K562 (cell line): ENCODE data around the gene C9orf153. TPM values are rescaled to one million over a fixed set of nuclear protein-coding genes. Genes with fewer than 3 reads are reported as not detected.

Experiments used
- ATAC-seq: fragments of 200-7000 bp; cut with Tn5 transposase; 3 replicates; pipeline ENCODE4 v1.9.1; 2020; ENCODE audit warnings: moderate library complexity
- BruUV-seq: library from RNA; stranded (reverse); fragments of 400-500 nt; replicated peaks from 2 replicates; lab custom pipeline; 2021; lab: Mats Ljungman, UMichigan
- CTCF ChIA-PET: fragments of 300-600 bp; formaldehyde crosslinking; extraction: SDS; loops from one replicate; lab custom pipeline; 2021; ENCODE audit warnings: low intra/inter-chr PET ratio; lab: Yijun Ruan, JAX
- POLR2A ChIA-PET: fragments of 300-600, 350-650 bp; sonication (Branson Sonifier 250); formaldehyde crosslinking; extraction: SDS; loops from one replicate; lab custom pipeline; 2021; ENCODE audit warnings: antibody characterized with exemption, inconsistent platforms; lab: Yijun Ruan, JAX
- DNase-seq, 4 experiments: peaks; one replicate each; pipeline versions ENCODE4 v3.0.0 to v3.0.0-alpha.2; 2011 to 2018; ENCODE audit warnings: low spot score in 3 of 4, mixed read lengths in 3 of 4; ENCODE audit errors: extremely low read depth in 1 of 4
- FAIRE-seq: peaks from 2 replicates; lab custom pipeline; 2011; peaks lifted over from hg19 to GRCh38; lab: Jason Lieb, UNC
- H2AFZ ChIP-seq: 2 replicates; pipeline ENCODE4 v1.6.0; 2011; ENCODE audit warnings: low read depth, low read length, control low read depth, inconsistent platforms
- H3K27ac ChIP-seq: fragments of 200-600 bp; 3 replicates; pipeline ENCODE4 v1.8.0; 2011; ENCODE audit warnings: low read depth, mild to moderate bottlenecking, control low read depth, inconsistent platforms, low read length, moderate library complexity, mixed read lengths; ENCODE audit errors: extremely low read depth
- H3K27me3 ChIP-seq, 2 experiments: fragments of 300-600 bp in 1 of 2; 2 replicates in 1 of 2; 3 replicates in 1 of 2; pipeline versions ENCODE4 v1.6.0 to v1.8.0; 2011; ENCODE audit warnings: inconsistent platforms in 2 of 2, low read length in 2 of 2, mild to moderate bottlenecking in 1 of 2, mixed read lengths in 1 of 2, moderate library complexity in 1 of 2; ENCODE audit not compliant: control insufficient read depth in 2 of 2, insufficient read depth in 2 of 2
- H3K36me3 ChIP-seq: fragments of 300-600 bp; 3 replicates; pipeline ENCODE4 v1.8.0; 2011; ENCODE audit warnings: mild to moderate bottlenecking, low read length, inconsistent platforms; ENCODE audit not compliant: control insufficient read depth, insufficient read depth
- H3K4me1 ChIP-seq, 2 experiments: fragments of 200-600 bp in 1 of 2; replicated peaks in 1 of 2; 2 replicates in 1 of 2; 3 replicates in 1 of 2; pipeline versions ENCODE4 v1.5.1 to v1.8.0; 2011; ENCODE audit warnings: inconsistent platforms in 2 of 2, low read length in 2 of 2, mild to moderate bottlenecking in 1 of 2, mixed read lengths in 1 of 2, moderate library complexity in 1 of 2; ENCODE audit not compliant: control insufficient read depth in 2 of 2, insufficient read depth in 2 of 2
- H3K4me2 ChIP-seq: 2 replicates; pipeline ENCODE4 v1.6.1; 2011; ENCODE audit warnings: low read length, control low read depth, inconsistent platforms, mixed read lengths; ENCODE audit not compliant: insufficient read depth
- H3K4me3 ChIP-seq: fragments of 200-600 bp; sonication (generic), shearing (Covaris generic); 2 replicates; pipeline ENCODE4 v1.5.1; 2016; ENCODE audit warnings: control low read depth, inconsistent platforms
- H3K79me2 ChIP-seq: fragments of 200-600 bp; 3 replicates; pipeline ENCODE4 v1.8.0; 2011; ENCODE audit warnings: low read length, inconsistent platforms; ENCODE audit not compliant: control insufficient read depth, insufficient read depth
- H3K9ac ChIP-seq, 2 experiments: 2 replicates each; pipeline versions ENCODE4 v1.6.0 to v1.6.1; 2011; ENCODE audit warnings: low read depth in 2 of 2, low read length in 2 of 2, control low read depth in 1 of 2, inconsistent platforms in 1 of 2, mild to moderate bottlenecking in 1 of 2, mixed read lengths in 1 of 2; ENCODE audit not compliant: insufficient read depth in 1 of 2
- H3K9me1 ChIP-seq: one replicate; pipeline ENCODE4 v1.6.0; 2011; ENCODE audit warnings: inconsistent platforms, mild to moderate bottlenecking, low read length, moderate library complexity; ENCODE audit not compliant: control insufficient read depth, insufficient read depth
- H3K9me3 ChIP-seq: replicated peaks from 2 replicates; pipeline ENCODE4 v1.5.1; 2011; ENCODE audit warnings: low read depth, low read length, inconsistent platforms; ENCODE audit not compliant: control insufficient read depth, insufficient read depth
- H4K20me1 ChIP-seq: replicated peaks from 2 replicates; pipeline ENCODE4 v1.6.1; 2011; ENCODE audit warnings: low read length, inconsistent platforms, mixed read lengths; ENCODE audit not compliant: control insufficient read depth, insufficient read depth
- ARNT ChIP-seq, 2 experiments: fragments of 450-650 bp; IDR thresholded peaks; 2 replicates each; pipeline ENCODE4 v1.6.1; 2016; ENCODE audit warnings: mild to moderate bottlenecking in 1 of 2
- ATF3 ChIP-seq, 2 experiments: fragments of 450-650 bp in 1 of 2; sonication (generic) in 1 of 2; formaldehyde crosslinking in 1 of 2; IDR thresholded peaks in 1 of 2; conservative IDR thresholded peaks in 1 of 2; 2 replicates each; pipeline versions ENCODE4 v1.6.1 to v1.8.1; 2016 to 2023; ENCODE audit warnings: mild to moderate bottlenecking in 2 of 2, moderate library complexity in 2 of 2, inconsistent platforms in 1 of 2, missing genetic modification reagents in 1 of 2
- CREM ChIP-seq: IDR thresholded peaks from 2 replicates; pipeline ENCODE4 v1.6.1; 2014; ENCODE audit warnings: antibody characterized with exemption, low read depth
- CTBP1 ChIP-seq: fragments of 450-650 bp; IDR thresholded peaks from 2 replicates; pipeline ENCODE4 v1.6.1; 2016; ENCODE audit warnings: borderline replicate concordance
- EP400 ChIP-seq: fragments of 450-650 bp; IDR thresholded peaks from 2 replicates; pipeline ENCODE4 v1.6.1; 2017; ENCODE audit warnings: antibody characterized with exemption, mild to moderate bottlenecking, moderate library complexity
- EZH2 ChIP-seq: IDR thresholded peaks from 2 replicates; pipeline ENCODE4 v1.6.1; 2012; ENCODE audit warnings: low read depth, mild to moderate bottlenecking, inconsistent platforms, low read length, borderline replicate concordance
- FOSL1 ChIP-seq: fragments of 200-800 bp; sonication (Bioruptor generic); conservative IDR thresholded peaks from 2 replicates; pipeline ENCODE4 v1.6.1; 2016; ENCODE audit warnings: missing genetic modification characterization, missing compliant biosample characterization
- FOXA3 ChIP-seq, 2 experiments: fragments of 450-650 bp in 1 of 2; sonication (generic) in 1 of 2; formaldehyde crosslinking; IDR thresholded peaks in 1 of 2; conservative IDR thresholded peaks in 1 of 2; 2 replicates each; pipeline versions ENCODE4 v1.4.0 to v1.8.0; 2020 to 2022; ENCODE audit warnings: mild to moderate bottlenecking in 2 of 2, missing genetic modification reagents in 1 of 2
- FOXJ2 ChIP-seq: fragments of 200-800 bp; sonication (Bioruptor generic); IDR thresholded peaks from 2 replicates; pipeline ENCODE4 v1.6.1; 2016; ENCODE audit warnings: missing genetic modification characterization, missing compliant biosample characterization
- HDAC1 ChIP-seq, 2 experiments: fragments of 450-650 bp; IDR thresholded peaks; 2 replicates each; pipeline ENCODE4 v1.6.1; 2016 to 2017; ENCODE audit warnings: inconsistent platforms in 1 of 2, mild to moderate bottlenecking in 1 of 2, moderate library complexity in 1 of 2
- PML ChIP-seq: IDR thresholded peaks from 2 replicates; pipeline ENCODE4 v1.6.1; 2012; ENCODE audit warnings: low read length, inconsistent platforms
- POLR2AphosphoS2 ChIP-seq: IDR thresholded peaks from 2 replicates; pipeline ENCODE4 v1.6.1; 2012; ENCODE audit warnings: low read length, improper control_type of control experiment
- PTBP1 ChIP-seq: fragments of 200-400 bp; formaldehyde crosslinking; IDR thresholded peaks from 2 replicates; pipeline ENCODE4 v1.6.1; 2017; ENCODE audit warnings: low read depth, low read length
- RBM25 ChIP-seq: fragments of 200-400 bp; formaldehyde crosslinking; IDR thresholded peaks from 2 replicates; pipeline ENCODE4 v1.6.1; 2018; ENCODE audit warnings: low read length, low read depth, moderate library complexity; ENCODE audit not compliant: severe bottlenecking
- SP1 ChIP-seq: sonication (generic); formaldehyde crosslinking; IDR thresholded peaks from 2 replicates; pipeline ENCODE4 v1.8.1; 2022; ENCODE audit warnings: mild to moderate bottlenecking, missing genetic modification reagents
- SUPT5H ChIP-seq: fragments of 450-650 bp; IDR thresholded peaks from 2 replicates; pipeline ENCODE4 v1.6.1; 2016
- TAF9B ChIP-seq: fragments of 450-650 bp; IDR thresholded peaks from 2 replicates; pipeline ENCODE4 v1.6.1; 2018; ENCODE audit warnings: mild to moderate bottlenecking; ENCODE audit not compliant: partially characterized antibody
- TBP ChIP-seq: optimal IDR thresholded peaks from 2 replicates; pipeline ENCODE3; 2011; ENCODE audit warnings: low read depth, low read length, improper control_type of control experiment
- ZFP1 ChIP-seq: fragments of 450-650 bp; formaldehyde crosslinking; IDR thresholded peaks from 2 replicates; pipeline ENCODE4 v1.4.0; 2020; ENCODE audit warnings: mild to moderate bottlenecking, mixed read lengths
- ZNF263 ChIP-seq: sonication (generic); formaldehyde crosslinking; IDR thresholded peaks from 2 replicates; pipeline ENCODE4 v1.8.0; 2022; ENCODE audit warnings: mild to moderate bottlenecking, missing genetic modification reagents, borderline replicate concordance
- ZSCAN29 ChIP-seq: fragments of 450-650 bp; IDR thresholded peaks from 2 replicates; pipeline ENCODE4 v1.6.1; 2017
- WGBS: fragments of 100-300 bp; shearing (Covaris generic); methylation state at CpG from one replicate; pipeline ENCODE4 v1.1.6; 2016; ENCODE audit warnings: low coverage, mixed read lengths; ENCODE audit not compliant: insufficient coverage; ENCODE audit errors: missing lambda C conversion rate; 5-methylcytosine and 5-hydroxymethylcytosine counted together
- in situ Hi-C: fragments of 300-500 bp; cut with MboI; formaldehyde crosslinking; loops from 4 replicates; pipeline ENCODE4 v1.15.0; 2018; ENCODE audit warnings: inconsistent platforms, mixed read lengths
- intact Hi-C: fragments of 100-400 bp; cut with micrococcal nuclease; formaldehyde crosslinking; loops from 2 replicates; pipeline ENCODE4 v1.14.2; 2022
- polyA plus RNA-seq, 8 experiments: library from polyadenylated mRNA; depleted of rRNA in 4 of 8; stranded (reverse) in 5 of 8; unstranded in 3 of 8; fragments of >200 nt; fragmentation: Nextera tagmentation in 2 of 8; fragmentation: Illumina TruSeq in 1 of 8; extraction: Ambion mirVana in 2 of 8; extraction: Trizol in 1 of 8; gene quantifications; 2 replicates each; pipeline versions ENCODE4 v1.2.1 to v1.2.3, GENCODE V29; 2011 to 2014; ENCODE audit warnings: inconsistent platforms in 1 of 8, missing spikeins in 1 of 8
- total RNA-seq, 7 experiments: library from RNA; depleted of rRNA in 6 of 7; stranded (reverse); fragments of >200 nt in 6 of 7; fragmentation: Illumina TruSeq in 2 of 7; extraction: Trizol in 2 of 7; gene quantifications; 2 replicates each; pipeline versions ENCODE4 v1.2.1 to v1.2.3, GENCODE V29; 2011 to 2021; ENCODE audit warnings: low replicate concordance in 1 of 7

C9orf153 gene
- total and polyA plus RNA-seq, 9 of the 15 experiments (the other 6 are each of a cell fraction or from before 2014, with no cell fraction given) = 0.07 to 1.2 (median 0.11) TPM; not detected in 5

GRCh38 chr9:86282979-86283535, 23.6 kb upstream of the C9orf153 start (continued):
- TF ChIP-seq ZNF263 (CRISPR knock-in tag) (no peak), HDAC1 (IDR thresholded peaks at IDR 0.05) (0 out of 4 replicates have a peak, but pooled peaks of 1 of the 2 experiments have one; percentile 29), CTBP1 (peak; percentile 72), PTBP1 (no peak), FOSL1 (peak; percentile 36; the same call in 1 of the 2 replicates), ATF3 (IDR thresholded peaks at IDR 0.05) (0 out of 2 replicates have a peak, but pooled peaks have one; percentile 48), ATF3 (CRISPR knock-in tag; conservative IDR thresholded peaks at IDR 0.05) (no peak)

- Histone ChIP-seq H3K9me3 (no peaks in the 10 kb centered on the region), H3K27ac (peak within 1 kb of the TSS; percentile 94), H3K4me1 (peaks cover 21 to 36% of the 10 kb centered on the region in 2 experiments; a peak in 4 of 5 replicates), H3K79me2 (peaks cover 46% of the 10 kb centered on the region), H2AFZ (peak within 1 kb of the TSS; percentile 93), H3K4me3 (peak within 1 kb of the TSS; percentile 83), H3K36me3 (peaks cover 25% of the 10 kb centered on the region; the same call in 2 of the 3 replicates), H3K4me2 (peak within 1 kb of the TSS; percentile 96), H4K20me1 (no peaks in the 10 kb centered on the region), H3K9ac (peak within 1 kb of the TSS; percentile 83 to 93), H3K9me1 (no peaks in the 10 kb centered on the region), H3K27me3 (no peaks in the 10 kb centered on the region)
- BruUV-seq = no TSS peak
- ATAC-seq = peak; percentile 85
- in situ Hi-C loops = no loop called here
- POLR2A ChIA-PET = interaction anchor here (0.6 to 1.5 kb wide), 5 partner anchors 8 to 108 kb away, joined by 3 to 6 read pairs (median 3); no protein-coding TSS in a partner anchor
- no peak for FAIRE-seq
- intact Hi-C loops = loop anchor here (2.0 kb wide), 1 partner anchor 72 kb away; the partner anchor contains the start of gene TUT7
- CTCF ChIA-PET = no interaction called here
- under 1% methylated on average over 22 of the region's 101 CpGs for WGBS
- peak; percentile 80 to 92 (median 82) for DNase-seq
- TF ChIP-seq FOXA3 (CRISPR knock-in tag; conservative IDR thresholded peaks at IDR 0.05 in 1 of 2, IDR thresholded peaks at IDR 0.05 in 1 of 2) = 0 out of 4 replicates have a peak, but pooled peaks of 1 of the 2 experiments have one; percentile 9
- TF ChIP-seq RBM25 = peak; percentile 24
- peak; percentile 75 for TF ChIP-seq SP1 (CRISPR knock-in tag)
- no peak for TF ChIP-seq POLR2AphosphoS2
- TF ChIP-seq PML = no peak; the same call in 1 of the 2 replicates
- TF ChIP-seq ZFP1 (CRISPR knock-in tag) = no peak
- TF ChIP-seq FOXJ2 (tag) = no peak
- peak; percentile 78 for TF ChIP-seq TAF9B
- no peak for TF ChIP-seq ZSCAN29
- peak; percentile 81 for TF ChIP-seq CREM
- TF ChIP-seq TBP = peak; percentile 91
- peak; percentile 84 for TF ChIP-seq EP400
- TF ChIP-seq EZH2 = no peak
- peak; percentile 90 for TF ChIP-seq SUPT5H
- no peak for TF ChIP-seq ARNT (IDR thresholded peaks at IDR 0.05)
Measured at GRCh38 chr9:86282077-86282978, 22.9 kb upstream of the C9orf153 start, which contains the start of gene ISCA1. Gene ISCA1 (minus strand): TSS chr9:86282538. CDS start chr9:86282458, 80 bp downstream.
